H7 (cell line): ENCODE measurements around the gene ITK. TPM values are rescaled to one million over a fixed set of nuclear protein-coding genes. Genes with fewer than 3 reads are reported as not detected.

ENCODE experiments used
- DNase-seq: peaks from one replicate; pipeline ENCODE4 v3.0.0; 2012
- H3K27me3 ChIP-seq: 2 replicates; pipeline ENCODE4 v1.6.0; 2011; ENCODE audit warnings: mild to moderate bottlenecking, low read length; ENCODE audit not compliant: control insufficient read depth, insufficient read depth
- H3K36me3 ChIP-seq: replicated peaks from 2 replicates; pipeline ENCODE4 v1.5.1; 2011; ENCODE audit warnings: low read length; ENCODE audit not compliant: control insufficient read depth, insufficient read depth
- H3K4me3 ChIP-seq: 2 replicates; pipeline ENCODE4 v1.5.1; 2011; ENCODE audit warnings: low read depth, mild to moderate bottlenecking, control low read depth, low read length, moderate library complexity; ENCODE audit not compliant: insufficient read depth
- total RNA-seq: library from RNA; depleted of rRNA; stranded (reverse); fragments of >200 nt; shearing (Covaris generic); gene quantifications from 2 replicates; pipeline ENCODE4 v1.2.3, GENCODE V29; 2014; rRNA removed

ITK gene
- total RNA-seq, 1 experiment from 2014 or later, result 0.03 TPM

GRCh38 chr5:157303667-157304327 is 123.2 kb downstream of the ITK start:
- peak; percentile 83 for DNase-seq
- Histone ChIP-seq H3K4me3 (no peak overlapping the region), H3K36me3 (peaks cover 8% of the 10 kb centered on the region), H3K27me3 (no peaks in the 10 kb centered on the region)

Other genes starting within 250 kb of the ITK start
- gene TIMD4, start 217.6 kb upstream of the ITK start, total RNA-seq, result not detected in 2 replicates
- gene HAVCR1, start 121.7 kb upstream of the ITK start, total RNA-seq, result not detected in 2 replicates
- gene HAVCR2, start 71.8 kb upstream of the ITK start, total RNA-seq, result 0.18 and 0.31 TPM in 2 replicates
- 9.3 and 11.7 TPM in 2 replicates for gene MED7, start 38.0 kb upstream of the ITK start, total RNA-seq
- not detected in 2 replicates for gene GARIN3, start 14.6 kb upstream of the ITK start, total RNA-seq
- 14.3 and 20.5 TPM in 2 replicates for gene CYFIP2, start 85.3 kb downstream of the ITK start, total RNA-seq